Ovary (tissue), 9 donors: ENCODE data around the gene SPRED3. TPM values are rescaled to one million over a fixed set of nuclear protein-coding genes. Genes with fewer than 3 reads are reported as not detected.

Source experiments
- DNase-seq, 5 donors: peaks; one replicate each; pipeline ENCODE4 v3.0.0-alpha.2; 2019 to 2020
- H3K27ac ChIP-seq, 2 donors: fragments of 200-600 bp; one replicate each; pipeline versions ENCODE4 v1.5.1 to v1.8.0; 2019 to 2022
- H3K27me3 ChIP-seq: fragments of 200-600 bp; one replicate; pipeline ENCODE4 v1.8.0; 2022
- H3K36me3 ChIP-seq: fragments of 200-600 bp; sonication (generic); one replicate; pipeline ENCODE4 v1.5.1; 2019
- H3K4me1 ChIP-seq: one replicate; pipeline ENCODE4 v1.8.1; 2013; ENCODE audit warnings: mild to moderate bottlenecking, moderate library complexity; ENCODE audit not compliant: insufficient read depth
- H3K4me3 ChIP-seq: fragments of 200-600 bp; sonication (generic); one replicate; pipeline ENCODE4 v1.5.1; 2017
- H3K9me3 ChIP-seq, 2 donors: fragments of 200-600 bp in 1 of 2; sonication (generic) in 1 of 2; one replicate each; pipeline versions ENCODE4 v1.5.1 to v1.8.1; 2013 to 2019; ENCODE audit warnings: mild to moderate bottlenecking in 1 of 2, moderate library complexity in 1 of 2
- CTCF ChIP-seq, 3 donors: fragments of 450-650 bp in 2 of 3; fragments of 200-600 bp in 1 of 3; IDR thresholded peaks; one replicate each; pipeline versions ENCODE4 v1.5.1 to v1.8.0; 2016 to 2022; ENCODE audit warnings: antibody characterized with exemption in 3 of 3, mild to moderate bottlenecking in 1 of 3
- EP300 ChIP-seq: sonication (generic); formaldehyde crosslinking; IDR thresholded peaks from one replicate; pipeline ENCODE4 v1.6.1; 2017; ENCODE audit warnings: antibody characterized with exemption
- POLR2A ChIP-seq: fragments of 450-650 bp; IDR thresholded peaks from one replicate; pipeline ENCODE4 v1.6.1; 2017; ENCODE audit warnings: antibody characterized with exemption, mild to moderate bottlenecking, moderate library complexity
- WGBS, 3 donors: extraction: QIAGEN DNeasy Blood & Tissue Kit in 1 of 3; methylation state at CpG; one replicate each; pipeline versions ENCODE4 v1.1.5 to v1.1.7; 2013 to 2017; 5-methylcytosine and 5-hydroxymethylcytosine counted together
- intact Hi-C, 4 donors: fragments of 100-400 bp; cut with DNase I; formaldehyde crosslinking; loops; one replicate each; pipeline versions ENCODE4 v1.11.0 to v1.15.1; 2022 to 2023
- polyA plus RNA-seq, 2 donors: library from polyadenylated mRNA; stranded (reverse); fragments of 200-250 nt in 1 of 2; fragments of 350-450 nt in 1 of 2; fragmentation: Illumina TruSeq in 1 of 2; extraction: RNeasy Lipid Tissue Mini Kit (QIAGEN cat#74804) in 1 of 2; gene quantifications; one replicate each; pipeline ENCODE4 v1.2.3, GENCODE V29; 2013 to 2014
- total RNA-seq, 7 donors: library from RNA; depleted of rRNA in 2 of 7; stranded (reverse); fragments of >200 nt in 2 of 7; fragmentation: NEBNext Ultra II Directional in 3 of 7; extraction: Animal tissue kit (Norgen Biotek cat#: 25700) in 3 of 7; gene quantifications; one replicate each; pipeline versions ENCODE4 v1.1.0 to v1.2.4, GENCODE V29; 2016 to 2023
- donor health status: DM: no; HTN: no; CAD: no; lungs with moderate emphysema.
- donor health status: DM: no; HTN: no; CAD: no.
- donor health status: Bipolar disorder and iron deficiency.
- donor health status: DM: yes; HTN: yes; CAD: no.
- donor health status: DM: no; HTN: no; CAD: no.
- donor health status: DM: yes; HTN: yes; CAD: no.

SPRED3 gene
- total and polyA plus RNA-seq, 9 donors: 0.24 to 2.1 (median 0.84) TPM

- H3K4me3 ChIP-seq: no peak overlapping the region
- intact Hi-C loops: loop anchor here in 1 of 4 donors (2.0 kb wide), 1 partner anchor 15 kb away; no protein-coding TSS in a partner anchor
- no peaks in the 10 kb centered on the region for H3K9me3 ChIP-seq
- no peaks in the 10 kb centered on the region for H3K36me3 ChIP-seq
- no peaks in the 10 kb centered on the region for H3K27me3 ChIP-seq
- peak in 1 of 5 donors; percentile 30 for DNase-seq
- H3K27ac ChIP-seq: no peak overlapping the region
- 61 to 78% (median 74%) methylated on average over 38 to 40 of the region's 40 CpGs for WGBS, 3 donors
- TF ChIP-seq CTCF (IDR thresholded peaks at IDR 0.05) (no peak), POLR2A (no peak), EP300 (no peak)
- peaks cover 10% of the 10 kb centered on the region for H3K4me1 ChIP-seq
Observed at GRCh38 chr19:38385804-38386257, 2.7 kb upstream of the SPRED3 start.

GRCh38 chr19:38386300-38386970 is 2.1 kb upstream of the SPRED3 start:
- no peaks in the 10 kb centered on the region for H3K27me3 ChIP-seq

GRCh38 chr19:38386971-38387549 is 1.4 kb upstream of the SPRED3 start:
- peak in 2 of 5 donors; percentile 41 to 48 for DNase-seq
- intact Hi-C loops: loop anchor here in 1 of 4 donors (2.0 kb wide), 1 partner anchor 14 kb away; no protein-coding TSS in a partner anchor
- no peak for TF ChIP-seq CTCF (IDR thresholded peaks at IDR 0.05)
- no peak for TF ChIP-seq EP300
- TF ChIP-seq POLR2A: no peak
- H3K36me3 ChIP-seq: no peaks in the 10 kb centered on the region
- H3K4me3 ChIP-seq: peak overlapping the region; percentile 52
- H3K27me3 ChIP-seq: no peaks in the 10 kb centered on the region
- WGBS, 3 donors: 4 to 13% (median 9%) methylated on average over 32 to 36 of the region's 36 CpGs
- peaks cover 10% of the 10 kb centered on the region for H3K4me1 ChIP-seq
- no peak overlapping the region for H3K27ac ChIP-seq
- no peaks in the 10 kb centered on the region for H3K9me3 ChIP-seq

More at GRCh38 chr19:38386300-38386970, 2.1 kb upstream of the SPRED3 start:
- DNase-seq: peak in 2 of 5 donors; percentile 42 to 45
- intact Hi-C loops: loop anchor here in 1 of 4 donors (2.0 kb wide), 1 partner anchor 14 kb away; no protein-coding TSS in a partner anchor
- no peak for TF ChIP-seq POLR2A
- no peak for TF ChIP-seq EP300
- no peak for TF ChIP-seq CTCF (IDR thresholded peaks at IDR 0.05)
- 47 to 63% (median 58%) methylated on average over 57 to 61 of the region's 61 CpGs for WGBS, 3 donors
- Histone ChIP-seq H3K4me1 (peaks cover 10% of the 10 kb centered on the region), H3K36me3 (no peaks in the 10 kb centered on the region), H3K4me3 (no peak overlapping the region), H3K27ac (no peak overlapping the region), H3K9me3 (no peaks in the 10 kb centered on the region)

GRCh38 chr19:38387550-38388348 is 748 bp upstream of the SPRED3 start, which contains the start of gene GGN:
TSS of gene GGN (minus strand) at chr19:38388034. CDS start at chr19:38387261, 773 bp downstream.
- WGBS, 3 donors: 1 to 2% (median 1%) methylated on average over 51 of the region's 51 CpGs
- Histone ChIP-seq H3K27ac (peak within 1 kb of the TSS in 1 of 2 donors; percentile 31), H3K27me3 (no peaks in the 10 kb centered on the region), H3K4me3 (peak within 1 kb of the TSS; percentile 52), H3K4me1 (peaks cover 10% of the 10 kb centered on the region), H3K36me3 (no peaks in the 10 kb centered on the region), H3K9me3 (no peaks in the 10 kb centered on the region)
- no peak for TF ChIP-seq CTCF (IDR thresholded peaks at IDR 0.05)
- TF ChIP-seq EP300: no peak
- no peak for TF ChIP-seq POLR2A
- intact Hi-C loops: loop anchor here in 1 of 4 donors (2.0 kb wide), 1 partner anchor 13 kb away; no protein-coding TSS in a partner anchor
- DNase-seq: peak; percentile 67 to 83 (median 81)
